ENCODE results near the gene POU5F2.

Gene POU5F2

DNA sequence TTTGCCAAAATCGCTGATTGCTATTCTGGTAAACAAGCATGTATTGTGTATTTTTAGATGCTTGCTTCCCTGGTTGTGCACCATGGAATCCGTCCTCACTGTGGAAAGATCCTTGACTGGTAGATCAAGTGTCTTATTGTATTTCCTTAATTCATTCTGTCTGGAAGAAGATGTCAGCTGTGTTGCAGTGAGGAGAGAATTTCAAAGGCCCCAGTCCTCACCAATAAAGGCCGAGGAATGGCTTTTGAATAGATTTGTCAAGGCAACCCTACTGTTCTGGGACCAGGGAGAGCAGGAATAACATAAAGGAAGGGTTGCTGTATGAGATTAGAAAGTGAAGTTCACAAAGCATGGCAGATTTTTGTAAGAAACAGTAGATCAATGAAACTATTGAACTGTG lies 36.2 kb upstream of the POU5F2 start:
- no peak for DNase-seq (ENCODE audit: low read depth, low spot score)
- ChIA-PET POLR2A (no interaction called here), CTCF (no interaction called here)
- H3K4me3 ChIP-seq (ENCODE audit: low read depth, low read length) = no peak overlapping the region
- TF ChIP-seq, protein P1, sequence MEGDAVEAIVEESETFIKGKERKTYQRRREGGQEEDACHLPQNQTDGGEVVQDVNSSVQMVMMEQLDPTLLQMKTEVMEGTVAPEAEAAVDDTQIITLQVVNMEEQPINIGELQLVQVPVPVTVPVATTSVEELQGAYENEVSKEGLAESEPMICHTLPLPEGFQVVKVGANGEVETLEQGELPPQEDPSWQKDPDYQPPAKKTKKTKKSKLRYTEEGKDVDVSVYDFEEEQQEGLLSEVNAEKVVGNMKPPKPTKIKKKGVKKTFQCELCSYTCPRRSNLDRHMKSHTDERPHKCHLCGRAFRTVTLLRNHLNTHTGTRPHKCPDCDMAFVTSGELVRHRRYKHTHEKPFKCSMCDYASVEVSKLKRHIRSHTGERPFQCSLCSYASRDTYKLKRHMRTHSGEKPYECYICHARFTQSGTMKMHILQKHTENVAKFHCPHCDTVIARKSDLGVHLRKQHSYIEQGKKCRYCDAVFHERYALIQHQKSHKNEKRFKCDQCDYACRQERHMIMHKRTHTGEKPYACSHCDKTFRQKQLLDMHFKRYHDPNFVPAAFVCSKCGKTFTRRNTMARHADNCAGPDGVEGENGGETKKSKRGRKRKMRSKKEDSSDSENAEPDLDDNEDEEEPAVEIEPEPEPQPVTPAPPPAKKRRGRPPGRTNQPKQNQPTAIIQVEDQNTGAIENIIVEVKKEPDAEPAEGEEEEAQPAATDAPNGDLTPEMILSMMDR (IDR thresholded peaks at IDR 0.05; ENCODE audit: insufficient read depth, low read length, missing control alignments) = no peak

DNA sequence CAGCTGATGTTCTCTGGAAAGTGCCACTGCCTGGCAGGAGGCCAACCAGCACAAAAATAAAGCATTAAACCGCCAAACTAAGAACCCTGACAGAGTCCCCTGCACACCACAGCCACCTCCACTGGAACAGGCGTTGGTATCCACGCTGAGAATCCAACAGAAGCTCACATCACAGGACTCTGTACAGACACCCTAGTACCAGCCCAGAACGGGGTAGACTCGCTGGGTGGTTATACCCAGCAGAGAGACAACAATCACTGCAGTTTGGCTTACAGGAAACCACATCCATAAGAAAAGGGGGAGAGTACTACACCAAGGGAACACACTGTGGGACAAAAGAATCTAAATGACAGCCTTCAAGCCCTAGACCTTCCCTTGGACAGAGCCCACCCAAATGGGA lies 15.0 kb upstream of the POU5F2 start:
- CTCF ChIA-PET = interaction anchor here (1.7 kb wide), 1 partner anchor 45 kb away, joined by 7 read pairs; no protein-coding TSS in a partner anchor
- POLR2A ChIA-PET = no interaction called here
- TF ChIP-seq, protein P1 (IDR thresholded peaks at IDR 0.05; ENCODE audit: insufficient read depth, low read length, missing control alignments) = no peak
- H3K4me3 ChIP-seq (ENCODE audit: low read depth, low read length) = no peak overlapping the region
- no peak for DNase-seq (ENCODE audit: low read depth, low spot score)

DNA sequence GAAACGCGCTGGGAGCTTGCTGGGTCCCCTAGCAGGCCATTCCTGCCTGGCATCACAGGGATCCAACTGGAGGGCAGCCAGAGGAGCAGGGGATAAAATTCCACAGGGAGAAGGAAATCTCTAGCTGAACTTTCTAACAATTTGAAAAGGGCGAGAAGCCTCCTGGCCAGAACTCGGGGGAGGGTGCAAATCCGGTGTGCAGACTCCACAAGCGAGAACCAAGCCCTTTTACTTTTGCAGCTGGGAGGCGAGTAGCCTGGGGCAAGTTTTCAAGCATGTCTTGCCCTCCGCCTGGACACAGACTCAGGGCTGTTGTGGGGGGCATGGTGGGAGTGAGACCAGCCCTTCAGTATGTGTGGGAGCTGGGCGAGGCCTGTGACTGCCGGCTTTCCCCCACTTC lies 14.3 kb upstream of the POU5F2 start:
- POLR2A ChIA-PET = no interaction called here
- no peak for DNase-seq (ENCODE audit: low read depth, low spot score)
- H3K4me3 ChIP-seq (ENCODE audit: low read depth, low read length) = no peak overlapping the region
- CTCF ChIA-PET = interaction anchor here (1.7 kb wide), 1 partner anchor 46 kb away, joined by 7 read pairs; no protein-coding TSS in a partner anchor
- TF ChIP-seq, protein P1 (IDR thresholded peaks at IDR 0.05; ENCODE audit: insufficient read depth, low read length, missing control alignments) = no peak

DNA sequence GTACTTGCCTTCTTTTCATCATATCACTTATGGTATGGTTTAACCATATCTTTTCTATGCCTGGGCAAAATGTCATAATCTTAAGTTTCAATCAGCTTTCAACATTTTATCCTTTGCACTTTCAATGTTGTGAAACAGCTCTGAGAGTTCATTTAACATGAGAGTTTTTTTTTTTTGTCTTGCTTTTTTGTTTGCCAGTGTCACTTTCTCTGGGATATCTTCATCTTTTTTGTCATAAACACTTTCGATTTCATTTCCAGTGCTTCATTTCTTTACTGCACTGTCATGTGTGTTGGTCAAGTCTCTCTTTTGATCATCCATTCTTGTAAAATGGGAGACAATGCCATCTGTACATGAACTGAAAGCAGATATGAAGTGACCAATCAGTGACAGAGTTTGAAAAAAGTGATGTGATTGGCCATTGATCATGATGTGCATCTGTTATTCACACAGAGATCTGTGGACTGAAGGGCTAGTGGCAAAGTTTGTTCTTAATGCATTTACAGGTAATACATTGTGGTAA lies 7.5 kb upstream of the POU5F2 start:
- ChIA-PET CTCF (no interaction called here), POLR2A (no interaction called here)
- TF ChIP-seq, protein P1 (IDR thresholded peaks at IDR 0.05; ENCODE audit: insufficient read depth, low read length, missing control alignments) = no peak
- H3K4me3 ChIP-seq (ENCODE audit: low read depth, low read length) = no peak overlapping the region
- no peak for DNase-seq (ENCODE audit: low read depth, low spot score)

DNA sequence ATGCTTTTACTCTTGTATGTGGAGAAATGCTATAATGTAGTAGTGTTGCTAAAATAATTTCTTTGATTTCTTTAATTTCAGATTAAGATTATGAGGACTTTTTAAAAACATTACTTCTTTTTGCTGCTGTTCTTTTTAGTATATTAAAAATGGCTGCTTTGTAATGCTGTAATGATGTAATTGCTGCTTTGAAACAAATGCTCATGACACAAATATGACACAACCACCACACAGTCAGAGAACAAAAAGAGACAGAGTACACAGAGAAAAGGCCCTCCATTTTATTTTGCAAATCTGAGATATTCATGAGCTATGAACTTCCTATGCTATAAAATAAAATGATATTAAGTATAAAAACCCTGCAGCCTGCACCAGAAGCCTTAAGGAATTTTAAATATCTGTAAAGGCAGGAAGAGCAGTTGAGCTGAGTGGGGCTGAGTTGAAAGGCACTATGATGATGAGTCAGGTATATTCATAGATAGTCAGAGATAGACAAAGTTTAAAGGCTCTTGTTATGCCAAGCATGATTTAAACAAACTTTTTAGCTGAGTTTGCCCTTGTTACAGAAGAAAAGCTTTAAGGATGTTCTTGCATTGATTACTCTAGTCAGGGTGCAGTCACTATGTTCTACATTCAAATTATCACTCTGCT lies 5.1 kb upstream of the POU5F2 start:
- TF ChIP-seq, protein P1 (IDR thresholded peaks at IDR 0.05; ENCODE audit: insufficient read depth, low read length, missing control alignments) = no peak
- ChIA-PET CTCF (interaction anchor here (0.9 kb wide), 1 partner anchor 139 kb away, joined by 3 read pairs; no protein-coding TSS in a partner anchor), POLR2A (no interaction called here)
- H3K4me3 ChIP-seq (ENCODE audit: low read depth, low read length) = no peak overlapping the region
- DNase-seq (ENCODE audit: low read depth, low spot score) = peak; percentile 10

GRCh38 chr5:93736284-93736683 lies 5.1 kb downstream of the POU5F2 start:
- CTCF ChIA-PET = interaction anchor here (0.8 to 1.3 kb wide), 3 partner anchors 24 to 129 kb away, joined by 3 read pairs; no protein-coding TSS in a partner anchor
- no peak overlapping the region for H3K4me3 ChIP-seq (ENCODE audit: low read depth, low read length)
- TF ChIP-seq, protein P1 (IDR thresholded peaks at IDR 0.05; ENCODE audit: insufficient read depth, low read length, missing control alignments) = no peak
- POLR2A ChIA-PET = no interaction called here
- DNase-seq (ENCODE audit: low read depth, low spot score) = no peak
